Duodenal mucosa (tissue), 2 donors: ENCODE results near the gene C1orf167.

Experiments used
- H3K27ac ChIP-seq: one replicate; pipeline ENCODE4 v1.7.0; 2013; ENCODE audit warnings: low read depth, low read length
- H3K27me3 ChIP-seq, 2 donors: one replicate each; pipeline ENCODE4 v1.7.0; 2013; ENCODE audit warnings: low read length in 2 of 2, control low read depth in 1 of 2; ENCODE audit not compliant: insufficient read depth in 2 of 2, control insufficient read depth in 1 of 2
- H3K36me3 ChIP-seq, 2 donors: one replicate each; pipeline ENCODE4 v1.7.0; 2013; ENCODE audit warnings: low read length in 2 of 2, control low read depth in 1 of 2; ENCODE audit not compliant: insufficient read depth in 2 of 2, control insufficient read depth in 1 of 2
- H3K4me1 ChIP-seq, 2 donors: one replicate each; pipeline ENCODE4 v1.7.0; 2013; ENCODE audit warnings: low read length in 2 of 2, control low read depth in 1 of 2; ENCODE audit not compliant: insufficient read depth in 2 of 2, control insufficient read depth in 1 of 2
- H3K4me3 ChIP-seq, 2 donors: one replicate each; pipeline ENCODE4 v1.7.0; 2013; ENCODE audit warnings: low read length in 2 of 2, low read depth in 1 of 2
- H3K9ac ChIP-seq, 2 donors: one replicate each; pipeline ENCODE4 v1.7.0; 2013; ENCODE audit warnings: low read length in 2 of 2, low read depth in 1 of 2
- H3K9me3 ChIP-seq, 2 donors: one replicate each; pipeline ENCODE4 v1.7.0; 2013; ENCODE audit warnings: low read length in 2 of 2, control low read depth in 1 of 2; ENCODE audit not compliant: control insufficient read depth in 1 of 2

C1orf167 gene

DNA sequence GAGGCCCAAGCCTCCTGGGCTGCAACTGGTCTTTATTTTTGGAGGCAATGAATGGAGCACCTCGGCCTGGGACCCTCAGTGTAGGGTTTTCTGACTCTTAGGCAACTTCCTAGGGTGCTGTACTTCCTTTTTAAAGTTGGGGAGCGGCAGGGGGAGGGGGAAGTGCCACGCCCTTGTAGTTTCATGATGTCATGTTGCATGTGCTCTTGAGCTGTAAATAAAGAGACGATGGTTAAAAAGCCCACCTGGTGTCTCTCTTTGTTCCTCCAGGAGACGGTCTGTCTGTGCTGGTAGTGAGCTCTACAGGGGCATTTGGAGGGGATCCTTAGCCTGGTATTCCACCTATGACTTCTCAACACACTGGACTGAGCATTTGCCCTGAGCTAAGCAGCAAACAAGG lies 36.4 kb upstream of the C1orf167 start:
- H3K9me3 ChIP-seq, result no peaks in the 10 kb centered on the region
- H3K9ac ChIP-seq, result no peak overlapping the region
- no peak overlapping the region for H3K4me3 ChIP-seq
- no peak overlapping the region for H3K27ac ChIP-seq
- no peaks in the 10 kb centered on the region for H3K27me3 ChIP-seq
- H3K4me1 ChIP-seq, result peaks cover 16 to 17% of the 10 kb centered on the region in 2 donors
- no peaks in the 10 kb centered on the region for H3K36me3 ChIP-seq

DNA sequence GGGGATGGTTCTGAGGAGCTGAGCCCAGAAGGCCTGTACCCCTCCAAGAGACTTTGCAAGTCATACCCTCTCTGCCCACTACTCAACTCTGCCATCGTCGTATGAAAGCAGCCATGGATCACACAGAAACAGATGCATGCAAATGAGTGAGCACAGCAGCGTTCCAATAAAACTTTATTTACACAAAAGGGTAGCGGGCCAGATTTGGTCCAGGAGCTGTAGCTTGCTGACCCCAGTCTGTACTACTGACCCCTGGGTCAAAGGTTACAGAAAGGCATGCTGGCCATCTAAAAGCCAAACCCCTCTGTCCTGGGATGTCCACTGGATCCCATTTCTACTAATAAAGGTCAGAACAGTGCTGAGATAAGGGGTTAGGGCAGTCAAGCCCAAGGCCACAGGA lies 34.9 kb upstream of the C1orf167 start:
- H3K4me1 ChIP-seq, result peaks cover 18 to 30% of the 10 kb centered on the region in 2 donors
- H3K36me3 ChIP-seq, result no peaks in the 10 kb centered on the region
- no peak overlapping the region for H3K4me3 ChIP-seq
- no peaks in the 10 kb centered on the region for H3K9me3 ChIP-seq
- no peak overlapping the region for H3K9ac ChIP-seq
- no peak overlapping the region for H3K27ac ChIP-seq
- H3K27me3 ChIP-seq, result no peaks in the 10 kb centered on the region

DNA sequence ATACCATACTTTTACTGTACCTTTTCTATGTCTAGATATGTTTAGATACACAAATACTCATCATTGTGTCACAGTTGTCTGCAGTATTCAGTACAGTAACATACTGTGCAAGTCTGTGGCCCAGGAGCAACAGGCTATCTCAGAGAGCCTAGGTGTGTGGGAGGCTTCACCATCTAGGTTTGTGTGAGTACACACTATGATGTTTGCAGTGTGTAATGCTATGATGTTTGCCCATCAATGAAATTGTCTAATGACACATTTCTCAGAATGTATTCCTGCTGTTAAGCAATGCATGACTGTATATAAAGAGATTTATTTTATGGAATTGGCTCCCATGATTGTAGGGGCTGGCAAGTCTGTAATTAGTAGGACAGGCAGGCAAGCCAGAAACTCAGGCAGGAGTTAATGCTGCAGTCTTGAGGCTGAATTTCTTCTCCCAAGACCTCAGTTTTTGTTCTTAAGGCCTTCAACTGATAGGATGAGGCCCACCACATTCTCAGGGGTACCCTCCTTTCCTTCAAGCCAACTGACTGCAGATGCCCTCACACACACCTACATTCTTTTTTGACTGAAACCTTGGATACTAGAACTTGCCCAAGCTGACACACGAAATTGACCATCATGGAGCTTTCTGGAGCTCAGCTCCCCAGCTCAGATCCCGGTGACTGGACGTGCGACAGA lies 33.7 kb upstream of the C1orf167 start:
- no peak overlapping the region for H3K4me3 ChIP-seq
- H3K9ac ChIP-seq, result no peak overlapping the region
- no peaks in the 10 kb centered on the region for H3K9me3 ChIP-seq
- peaks cover 18 to 31% of the 10 kb centered on the region in 2 donors for H3K4me1 ChIP-seq
- no peak overlapping the region for H3K27ac ChIP-seq
- H3K27me3 ChIP-seq, result no peaks in the 10 kb centered on the region
- H3K36me3 ChIP-seq, result no peaks in the 10 kb centered on the region

DNA sequence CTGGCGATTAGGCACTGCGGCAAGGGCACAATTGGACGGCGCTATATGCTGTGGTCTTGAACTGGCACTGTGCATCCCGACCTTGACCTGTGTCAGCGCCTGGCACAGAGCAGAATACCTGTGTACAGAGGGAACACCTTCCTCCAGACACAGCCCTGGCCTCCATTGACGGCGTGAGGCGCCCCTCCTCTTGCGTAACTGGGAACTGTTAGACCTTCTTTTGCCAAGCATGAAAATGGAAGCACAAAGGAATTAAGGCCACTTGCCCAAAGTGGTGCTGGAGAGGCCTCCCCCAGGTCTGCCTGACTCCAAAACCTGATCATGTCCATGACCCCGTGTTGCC lies 32.9 kb upstream of the C1orf167 start:
- no peaks in the 10 kb centered on the region for H3K27me3 ChIP-seq
- no peaks in the 10 kb centered on the region for H3K36me3 ChIP-seq
- no peak overlapping the region for H3K9ac ChIP-seq
- no peak overlapping the region for H3K4me3 ChIP-seq
- peaks cover 18 to 31% of the 10 kb centered on the region in 2 donors for H3K4me1 ChIP-seq
- no peak overlapping the region for H3K27ac ChIP-seq
- H3K9me3 ChIP-seq, result no peaks in the 10 kb centered on the region

DNA sequence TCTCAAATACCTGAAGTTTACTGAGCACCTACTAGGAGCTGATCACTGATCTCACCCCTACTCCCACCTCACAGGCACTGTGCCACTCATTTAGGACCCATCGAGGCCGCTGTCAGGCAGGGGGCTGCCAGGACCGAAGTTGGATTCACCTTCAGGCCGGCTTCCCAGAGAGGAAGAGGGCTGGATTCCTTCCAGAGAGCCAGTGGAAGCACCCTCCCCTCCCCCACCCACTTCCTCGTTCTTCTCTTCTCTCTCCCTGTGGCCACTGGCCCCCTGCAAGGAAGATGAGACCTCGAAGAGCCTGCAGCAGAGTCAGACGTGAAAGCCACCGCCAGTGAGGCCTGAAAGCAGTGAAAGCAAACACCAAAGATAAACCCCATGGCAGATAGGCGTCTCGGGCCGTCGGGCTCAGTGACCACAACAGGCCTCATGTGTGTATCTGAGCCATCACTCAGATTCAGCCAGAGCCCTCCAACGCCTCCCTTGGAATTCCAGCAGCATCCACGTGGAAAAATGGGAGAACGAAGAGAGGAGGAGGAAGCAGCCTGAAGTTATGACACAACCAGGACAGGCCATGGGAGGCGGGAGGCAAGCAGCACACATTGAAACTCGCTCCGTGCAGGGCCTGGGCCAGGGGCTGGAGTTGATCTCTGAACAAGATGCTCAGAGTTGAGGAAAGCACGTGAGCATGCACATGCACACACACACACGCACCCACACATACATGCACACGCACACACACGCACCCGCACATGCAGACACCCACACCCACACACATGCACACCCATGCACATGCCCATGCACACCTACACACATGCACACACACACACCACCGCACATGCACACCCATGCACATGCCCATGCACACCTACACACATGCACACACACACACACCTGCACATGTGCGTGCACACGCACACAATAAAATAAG lies 32.2 kb upstream of the C1orf167 start:
- Histone ChIP-seq H3K27me3 (no peaks in the 10 kb centered on the region), H3K4me1 (peaks cover 18 to 31% of the 10 kb centered on the region in 2 donors), H3K27ac (no peak overlapping the region), H3K36me3 (no peaks in the 10 kb centered on the region), H3K9ac (no peak overlapping the region), H3K9me3 (no peaks in the 10 kb centered on the region), H3K4me3 (peak overlapping the region; percentile 41 to 50)

DNA sequence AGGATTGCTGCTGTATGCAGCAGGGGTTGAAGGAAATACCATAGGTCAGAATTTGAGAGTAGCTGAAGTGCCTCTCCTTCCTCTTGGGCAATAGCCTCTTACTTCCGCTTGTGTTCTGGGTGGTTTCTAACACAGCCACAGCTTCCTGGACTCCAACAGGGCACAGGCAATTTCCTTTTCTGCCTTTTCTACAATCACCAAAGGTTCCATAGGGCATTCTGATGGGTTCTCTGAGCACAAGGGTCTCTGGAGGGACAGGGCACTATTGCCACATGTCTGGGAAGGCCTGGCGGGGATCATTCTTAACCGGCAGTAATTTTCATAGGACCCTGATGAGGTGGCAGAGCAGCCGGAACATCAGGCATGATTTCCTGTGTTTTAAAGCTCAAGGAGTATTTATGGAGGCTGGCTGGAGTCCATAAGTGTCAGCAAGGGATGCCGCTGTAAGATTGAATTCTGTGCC lies 31.5 kb upstream of the C1orf167 start:
- peaks cover 20 to 35% of the 10 kb centered on the region in 2 donors for H3K4me1 ChIP-seq

DNA sequence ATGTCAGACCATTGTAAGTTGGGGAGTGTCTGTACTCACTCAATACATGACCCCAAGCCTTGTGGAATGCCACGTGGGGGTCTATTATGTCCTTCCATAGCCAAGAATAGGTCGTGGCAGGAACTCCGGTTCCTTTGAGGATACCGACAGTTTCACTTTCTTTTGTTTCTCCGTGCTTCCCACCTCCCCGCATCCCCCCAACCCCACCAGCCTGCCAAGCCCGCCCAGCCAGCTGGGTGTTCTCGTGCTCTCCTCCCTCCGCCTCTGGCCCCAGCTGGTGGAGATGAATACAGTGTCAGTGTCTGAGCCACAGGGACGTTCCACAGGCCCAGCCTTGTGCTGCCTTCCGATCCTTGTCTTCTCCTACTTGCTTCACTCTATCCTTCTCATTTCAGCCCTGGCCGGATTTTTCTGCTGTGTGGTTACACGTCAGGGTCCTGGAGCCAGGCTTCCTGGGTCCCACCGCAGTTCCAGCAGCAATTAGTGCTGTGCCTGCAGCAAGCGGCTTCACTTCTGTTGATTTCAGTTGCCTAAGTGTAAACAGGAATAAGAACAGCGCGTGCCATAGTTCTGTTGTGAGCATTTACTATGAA lies 30.2 kb upstream of the C1orf167 start:
- no peak overlapping the region for H3K27ac ChIP-seq
- peaks cover 26 to 45% of the 10 kb centered on the region in 2 donors for H3K4me1 ChIP-seq
- no peaks in the 10 kb centered on the region for H3K9me3 ChIP-seq
- no peaks in the 10 kb centered on the region for H3K36me3 ChIP-seq
- H3K4me3 ChIP-seq, result peak overlapping the region; percentile 30 to 57
- no peaks in the 10 kb centered on the region for H3K27me3 ChIP-seq
- H3K9ac ChIP-seq, result no peak overlapping the region

More for the DNA sequence above, 31.5 kb upstream of the C1orf167 start:
- H3K4me3 ChIP-seq, result peak overlapping the region; percentile 41 to 50
- H3K9ac ChIP-seq, result peak overlapping the region; percentile 20 to 24
- H3K27me3 ChIP-seq, result no peaks in the 10 kb centered on the region
- H3K36me3 ChIP-seq, result no peaks in the 10 kb centered on the region
- no peak overlapping the region for H3K27ac ChIP-seq
- H3K9me3 ChIP-seq, result no peaks in the 10 kb centered on the region

DNA sequence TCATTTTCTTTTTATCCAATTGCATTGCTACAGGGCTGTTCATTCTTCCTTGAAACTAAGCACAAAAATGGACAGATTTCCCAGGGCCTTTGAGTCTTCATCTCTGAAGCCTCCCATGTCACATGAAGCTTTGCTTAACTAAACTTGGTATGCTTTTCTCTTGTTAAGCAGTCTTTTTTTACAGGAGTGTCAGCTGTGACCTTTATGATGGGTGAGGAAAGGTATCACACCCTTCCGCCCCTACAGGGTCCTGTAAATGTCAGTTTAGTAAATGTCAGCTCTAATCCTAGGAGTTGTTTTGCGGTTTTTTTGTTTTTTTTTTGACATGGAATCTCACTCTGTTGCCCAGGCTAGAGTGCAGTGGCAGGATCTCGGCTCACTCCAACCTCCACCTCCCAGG lies 28.7 kb upstream of the C1orf167 start:
- no peak overlapping the region for H3K4me3 ChIP-seq
- H3K27me3 ChIP-seq, result no peaks in the 10 kb centered on the region
- no peaks in the 10 kb centered on the region for H3K36me3 ChIP-seq
- H3K9ac ChIP-seq, result no peak overlapping the region
- no peaks in the 10 kb centered on the region for H3K9me3 ChIP-seq
- H3K27ac ChIP-seq, result no peak overlapping the region
- H3K4me1 ChIP-seq, result peaks cover 33 to 49% of the 10 kb centered on the region in 2 donors

DNA sequence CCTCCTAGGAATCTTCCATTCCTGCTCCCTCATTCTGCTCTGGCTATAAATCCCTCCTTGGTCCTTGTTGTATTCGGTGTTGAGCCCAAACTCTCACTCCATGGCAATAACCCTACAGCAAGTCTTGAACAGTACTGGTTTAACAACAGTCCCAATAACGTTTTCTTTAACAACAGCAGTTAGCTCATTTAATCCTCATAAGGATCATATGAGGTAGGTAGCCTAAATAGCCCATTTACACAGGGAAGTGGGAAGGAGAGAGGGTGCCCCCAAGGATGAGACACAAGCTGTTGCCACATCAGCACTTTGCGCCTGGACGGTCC lies 26.5 kb upstream of the C1orf167 start:
- H3K36me3 ChIP-seq, result no peaks in the 10 kb centered on the region
- peak overlapping the region in 1 of 2 donors; percentile 1 for H3K9ac ChIP-seq
- peaks cover 18 to 42% of the 10 kb centered on the region in 2 donors for H3K4me1 ChIP-seq
- H3K4me3 ChIP-seq, result peak overlapping the region; percentile 93 to 98
- peak overlapping the region; percentile 11 for H3K27ac ChIP-seq
- H3K27me3 ChIP-seq, result no peaks in the 10 kb centered on the region
- H3K9me3 ChIP-seq, result no peaks in the 10 kb centered on the region
